ENCODE measurements around the gene ATP11A.

DNA sequence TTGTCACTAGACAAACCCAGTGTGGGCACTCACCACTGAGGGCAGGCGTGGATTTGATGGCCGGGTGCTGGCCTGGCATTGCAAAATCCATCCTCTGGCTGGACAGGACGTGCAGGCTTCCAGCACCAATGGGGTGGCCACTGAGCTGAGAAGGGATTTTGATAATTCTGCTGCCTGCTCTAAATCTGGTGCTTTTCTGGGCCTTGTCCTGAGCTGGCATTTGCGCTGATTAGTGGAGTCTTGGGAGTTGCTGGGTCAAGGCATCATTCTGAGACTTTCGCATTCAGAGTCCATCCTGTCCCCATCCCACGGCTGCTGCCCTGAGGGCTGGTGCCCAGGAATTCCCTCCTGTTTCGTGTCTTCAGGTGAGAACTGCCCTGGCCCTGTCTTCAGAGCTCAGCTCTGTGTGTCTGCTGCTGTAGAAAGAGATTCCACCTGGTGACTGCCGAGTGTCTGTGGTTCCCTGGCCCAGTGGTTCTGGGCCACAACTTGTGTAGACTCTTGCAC, 213.3 kb downstream of the ATP11A start:
- TF ChIP-seq, protein P1, sequence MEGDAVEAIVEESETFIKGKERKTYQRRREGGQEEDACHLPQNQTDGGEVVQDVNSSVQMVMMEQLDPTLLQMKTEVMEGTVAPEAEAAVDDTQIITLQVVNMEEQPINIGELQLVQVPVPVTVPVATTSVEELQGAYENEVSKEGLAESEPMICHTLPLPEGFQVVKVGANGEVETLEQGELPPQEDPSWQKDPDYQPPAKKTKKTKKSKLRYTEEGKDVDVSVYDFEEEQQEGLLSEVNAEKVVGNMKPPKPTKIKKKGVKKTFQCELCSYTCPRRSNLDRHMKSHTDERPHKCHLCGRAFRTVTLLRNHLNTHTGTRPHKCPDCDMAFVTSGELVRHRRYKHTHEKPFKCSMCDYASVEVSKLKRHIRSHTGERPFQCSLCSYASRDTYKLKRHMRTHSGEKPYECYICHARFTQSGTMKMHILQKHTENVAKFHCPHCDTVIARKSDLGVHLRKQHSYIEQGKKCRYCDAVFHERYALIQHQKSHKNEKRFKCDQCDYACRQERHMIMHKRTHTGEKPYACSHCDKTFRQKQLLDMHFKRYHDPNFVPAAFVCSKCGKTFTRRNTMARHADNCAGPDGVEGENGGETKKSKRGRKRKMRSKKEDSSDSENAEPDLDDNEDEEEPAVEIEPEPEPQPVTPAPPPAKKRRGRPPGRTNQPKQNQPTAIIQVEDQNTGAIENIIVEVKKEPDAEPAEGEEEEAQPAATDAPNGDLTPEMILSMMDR (IDR thresholded peaks at IDR 0.05; ENCODE audit: low read length): no peak
- TF ChIP-seq EZH2phosphoT487 (IDR thresholded peaks at IDR 0.05; ENCODE audit: low read length) (no peak), EZH2 (optimal IDR thresholded peaks at IDR 0.05; ENCODE audit: low read depth, low read length) (no peak)
